Subcutaneous adipose tissue (tissue), 4 donors: Measurements from ENCODE around the gene FGF12. TPM values are rescaled to one million over a fixed set of nuclear protein-coding genes. Genes with fewer than 3 reads are reported as not detected.

Experiments used
- total RNA-seq, 4 donors: library from RNA; depleted of rRNA; stranded (reverse); fragments of >200 nt; gene quantifications; one replicate each; pipeline ENCODE4 v1.1.0, GENCODE V29; 2016
- TF ChIP-seq, protein P1 (sequence below): fragments of 450-650 bp; IDR thresholded peaks from one replicate; pipeline ENCODE4 v1.5.1; 2016; ENCODE audit warnings: low read depth, mild to moderate bottlenecking, control low read depth, antibody characterized with exemption, moderate library complexity

FGF12 gene
- total RNA-seq, 4 donors from 2014 or later, result 1.1 to 12.1 (median 4.5) TPM

DNA sequence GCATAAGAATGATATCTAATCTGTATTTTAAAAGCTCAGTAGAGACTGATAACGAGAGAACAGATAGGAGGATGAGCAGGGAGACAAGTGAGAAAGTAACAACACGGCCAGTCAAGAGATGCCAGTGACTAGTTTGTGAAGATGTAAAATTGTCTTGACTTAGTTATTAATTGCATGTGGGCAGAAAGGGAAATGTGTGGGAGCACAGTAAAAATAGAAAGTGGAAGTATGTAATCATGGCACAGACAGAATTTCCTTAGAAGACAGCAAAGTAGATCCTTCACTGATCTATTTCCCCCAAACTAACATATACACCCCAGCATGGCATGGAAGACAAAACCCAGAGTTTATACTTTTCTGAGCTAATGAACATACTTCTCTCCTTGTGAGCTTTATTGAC is 344.5 kb downstream of the FGF12 start:
- TF ChIP-seq, protein P1, sequence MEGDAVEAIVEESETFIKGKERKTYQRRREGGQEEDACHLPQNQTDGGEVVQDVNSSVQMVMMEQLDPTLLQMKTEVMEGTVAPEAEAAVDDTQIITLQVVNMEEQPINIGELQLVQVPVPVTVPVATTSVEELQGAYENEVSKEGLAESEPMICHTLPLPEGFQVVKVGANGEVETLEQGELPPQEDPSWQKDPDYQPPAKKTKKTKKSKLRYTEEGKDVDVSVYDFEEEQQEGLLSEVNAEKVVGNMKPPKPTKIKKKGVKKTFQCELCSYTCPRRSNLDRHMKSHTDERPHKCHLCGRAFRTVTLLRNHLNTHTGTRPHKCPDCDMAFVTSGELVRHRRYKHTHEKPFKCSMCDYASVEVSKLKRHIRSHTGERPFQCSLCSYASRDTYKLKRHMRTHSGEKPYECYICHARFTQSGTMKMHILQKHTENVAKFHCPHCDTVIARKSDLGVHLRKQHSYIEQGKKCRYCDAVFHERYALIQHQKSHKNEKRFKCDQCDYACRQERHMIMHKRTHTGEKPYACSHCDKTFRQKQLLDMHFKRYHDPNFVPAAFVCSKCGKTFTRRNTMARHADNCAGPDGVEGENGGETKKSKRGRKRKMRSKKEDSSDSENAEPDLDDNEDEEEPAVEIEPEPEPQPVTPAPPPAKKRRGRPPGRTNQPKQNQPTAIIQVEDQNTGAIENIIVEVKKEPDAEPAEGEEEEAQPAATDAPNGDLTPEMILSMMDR, result no peak

DNA sequence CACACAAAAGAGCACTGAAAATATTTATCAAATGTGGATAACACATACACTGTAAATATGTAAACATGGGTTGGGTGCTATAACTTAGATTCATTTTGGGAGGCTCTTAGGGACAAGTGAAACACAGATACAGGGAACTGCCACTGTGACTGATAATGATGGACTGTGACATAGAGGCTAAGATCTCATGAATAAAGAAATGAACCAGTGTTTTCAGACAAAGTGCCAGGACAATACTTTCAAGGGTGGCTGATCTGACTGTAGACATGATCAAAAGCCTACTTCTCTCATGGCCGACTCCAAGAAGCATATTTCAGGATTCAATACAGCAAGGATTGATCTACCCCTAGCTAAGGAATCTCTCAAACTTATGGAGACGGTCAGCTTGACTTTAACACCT is 353.8 kb downstream of the FGF12 start:
- TF ChIP-seq, protein P1, result no peak

DNA sequence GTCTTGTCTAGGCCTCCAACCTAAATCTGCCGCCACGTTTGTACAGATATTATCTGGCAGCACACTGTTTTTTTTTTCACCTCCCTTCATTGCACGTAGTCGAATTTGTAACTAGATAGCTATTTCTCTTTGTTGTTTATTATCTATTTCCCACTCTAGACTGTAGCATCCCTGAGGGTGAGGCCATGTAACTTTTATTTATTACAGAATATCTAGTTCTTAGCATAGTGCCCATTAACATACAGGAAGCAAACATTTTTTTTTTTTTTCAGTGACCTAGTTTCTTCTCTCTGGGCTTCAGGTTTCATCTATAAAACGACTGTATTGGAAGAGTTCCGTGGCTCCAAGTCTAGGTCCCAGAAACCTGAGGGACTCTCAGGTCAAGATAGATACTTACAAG is 354.3 kb downstream of the FGF12 start:
- TF ChIP-seq, protein P1, result no peak

DNA sequence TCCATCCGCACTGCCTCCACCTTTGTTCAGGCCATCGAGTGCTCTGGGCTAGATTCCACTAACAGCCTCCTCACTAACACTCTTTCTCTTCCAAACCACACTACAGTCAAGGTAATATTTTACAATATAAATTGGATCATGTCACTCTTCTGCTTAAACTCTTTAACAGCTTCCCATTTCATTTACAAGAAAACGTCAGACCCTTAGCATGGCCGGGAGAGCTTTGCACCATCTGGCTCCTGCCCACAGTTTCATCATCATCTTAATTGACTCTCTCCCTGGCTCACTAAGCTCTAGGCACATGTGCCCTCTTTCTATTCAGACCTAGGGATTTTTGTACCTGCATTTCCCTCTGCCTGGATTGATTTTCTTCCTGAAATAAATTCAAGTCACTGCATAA is 354.7 kb downstream of the FGF12 start:
- TF ChIP-seq, protein P1, result no peak

DNA sequence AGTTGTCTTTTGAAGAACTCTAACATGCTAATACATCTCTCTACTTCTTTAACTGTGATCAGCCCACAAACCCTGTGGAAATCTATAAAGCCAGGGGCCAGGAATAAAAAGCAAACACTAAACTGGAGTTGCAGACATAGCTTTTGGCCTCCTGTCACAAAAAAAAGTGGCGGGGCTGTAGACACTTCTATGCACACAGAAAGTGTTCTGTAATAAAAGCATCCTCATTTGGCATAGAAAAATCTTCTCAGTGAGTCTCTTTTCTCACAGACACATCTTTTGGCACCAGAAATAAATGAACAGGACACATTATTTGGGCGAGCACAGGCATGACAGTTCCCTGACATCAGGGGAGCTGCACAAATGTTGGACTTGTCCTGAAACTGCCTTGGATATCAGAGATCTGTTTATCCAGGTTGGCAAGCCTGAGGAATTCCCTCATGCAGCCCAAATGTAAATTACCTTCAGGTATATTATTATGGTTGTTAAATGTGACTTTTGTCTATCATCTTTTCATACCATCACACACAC is 355.4 kb downstream of the FGF12 start:
- TF ChIP-seq, protein P1, result no peak

DNA sequence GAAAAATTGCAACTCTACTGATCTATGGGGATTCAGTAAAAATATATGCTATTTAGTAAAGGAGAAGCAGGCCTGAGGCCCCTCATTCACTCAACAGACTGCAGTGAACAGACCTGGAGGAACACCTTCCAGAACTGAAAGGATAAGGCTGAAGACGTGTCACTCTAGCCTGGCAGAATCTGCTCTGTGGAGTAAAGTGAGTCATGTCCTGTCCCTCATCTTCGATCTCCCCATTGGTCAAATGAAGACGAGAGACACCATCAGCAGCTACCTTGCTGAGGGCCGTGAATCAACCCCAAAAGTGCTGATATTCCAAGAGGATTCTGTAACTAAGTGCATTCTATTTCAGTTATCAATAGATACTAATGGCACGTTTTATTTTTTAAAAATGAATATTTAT is 359.7 kb downstream of the FGF12 start:
- TF ChIP-seq, protein P1, result no peak

DNA sequence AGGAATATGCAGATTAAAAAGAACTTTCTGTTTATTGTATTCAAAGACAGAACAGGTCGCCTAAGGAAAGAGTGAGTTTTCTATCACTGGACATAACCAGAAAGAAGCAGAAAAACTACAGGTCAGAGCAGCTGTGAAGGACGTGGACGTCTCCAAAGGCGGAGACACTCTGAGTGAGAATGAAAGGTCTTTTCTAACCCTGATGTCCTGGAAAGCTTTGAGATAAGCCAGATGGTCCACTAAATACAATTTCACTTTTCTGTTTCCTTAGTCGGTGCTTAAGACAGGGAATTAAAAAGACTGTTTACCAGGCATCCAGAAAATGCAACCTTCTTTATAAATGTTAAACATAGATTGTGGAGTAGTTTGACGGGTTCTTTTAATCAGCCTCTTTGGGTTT is 360.4 kb downstream of the FGF12 start:
- TF ChIP-seq, protein P1, result no peak

DNA sequence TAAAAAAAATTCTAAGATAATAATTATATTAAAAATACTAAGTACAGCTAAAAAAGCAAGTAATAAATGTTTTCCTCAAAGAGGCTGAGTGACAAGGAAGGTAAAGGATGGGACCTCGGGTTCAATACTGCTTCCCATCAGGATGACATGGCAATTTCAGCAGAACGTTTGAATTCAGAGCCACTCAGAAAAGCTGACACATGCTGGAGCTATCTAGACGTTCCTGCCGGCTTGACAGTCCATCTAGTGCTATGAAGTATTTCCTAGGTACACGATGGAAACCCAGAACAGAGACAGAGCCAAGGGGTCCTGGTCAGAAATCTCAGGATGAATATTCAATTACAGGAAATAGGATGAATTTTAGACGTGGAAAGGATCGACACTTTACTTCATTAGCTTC is 361.8 kb downstream of the FGF12 start:
- TF ChIP-seq, protein P1, result no peak
